ENCODE data around the gene PPP1R14C. TPM values are rescaled to one million over a fixed set of nuclear protein-coding genes. Genes with fewer than 3 reads are reported as not detected.

Gene PPP1R14C
- total and polyA plus RNA-seq, 2 of the 13 experiments (the other 11 are each of a cell fraction or from before 2014, with no cell fraction given): not detected

DNA sequence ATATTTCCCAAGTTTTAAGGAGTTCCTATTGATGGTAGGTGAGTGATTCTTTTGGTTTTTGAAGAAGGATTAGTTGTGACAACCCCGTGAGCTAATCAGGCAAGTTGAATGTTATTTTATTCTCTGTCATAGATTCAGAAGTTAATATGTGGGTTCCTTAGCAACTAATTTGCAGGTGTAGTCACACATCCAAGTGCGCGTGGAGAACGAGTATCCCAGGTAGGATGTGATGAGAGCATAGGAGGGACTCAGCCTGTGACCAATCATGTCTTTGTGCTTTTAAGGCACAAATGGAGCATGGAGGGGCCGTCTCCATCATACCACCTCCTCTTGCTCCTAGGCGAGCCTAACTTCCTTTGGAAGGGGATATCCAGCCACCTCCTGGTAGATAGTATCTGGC, 41.1 kb downstream of the PPP1R14C start:
- Histone ChIP-seq H3K9me3 (ENCODE audit: low read length) (no peaks in the 10 kb centered on the region), H2AFZ (ENCODE audit: low read length) (no peak overlapping the region), H3K79me2 (ENCODE audit: insufficient read depth, low read length) (no peaks in the 10 kb centered on the region), H3K27me3 (ENCODE audit: control insufficient read depth in 1 of 2, insufficient read depth in 2 of 2, low read length in 2 of 2) (no peaks in the 10 kb centered on the region), H3K27ac (ENCODE audit: extremely low read length, insufficient read depth, low read length) (no peak overlapping the region), H3K4me3 (replicated peaks in 1 of 3; ENCODE audit: insufficient read depth in 1 of 3, low read depth in 2 of 3, low read length in 3 of 3) (no peak overlapping the region), H3K4me1 (ENCODE audit: insufficient read depth, low read length) (no peaks in the 10 kb centered on the region), H4K20me1 (ENCODE audit: insufficient read depth, low read length) (no peaks in the 10 kb centered on the region), H3K36me3 (replicated peaks in 1 of 2; ENCODE audit: control insufficient read depth in 1 of 2, insufficient read depth in 2 of 2, low read length in 2 of 2) (no peaks in the 10 kb centered on the region), H3K4me2 (ENCODE audit: low read depth, low read length) (no peak overlapping the region), H3K9ac (ENCODE audit: insufficient read depth, low read depth, low read length) (no peak overlapping the region)
- intact Hi-C loops (cut with micrococcal nuclease; ENCODE audit: unreplicated experiment): loop anchor here (1.0 kb wide), 1 partner anchor 12 kb away; no protein-coding TSS in a partner anchor
- DNase-seq (ENCODE audit: low spot score) (no peak), FAIRE-seq (no peak), ATAC-seq (no peak)
- ChIA-PET CTCF (ENCODE audit: low intra/inter-chr PET ratio, low total read pairs) (no interaction called here), POLR2A (no interaction called here)
- in situ Hi-C loops (cut with HindIII; ENCODE audit: extremely low pct_ligation_motif_present, low pct_unique_long_range_greater_than_20kb): no loop called here
- no TSS peak for BruUV-seq (replicated peaks)
- WGBS (ENCODE audit: low lambda C conversion rate): 61% methylated on average over 6 of the region's 6 CpGs
- TF ChIP-seq ZNF562 (CRISPR knock-in tag; IDR thresholded peaks at IDR 0.05; ENCODE audit: borderline replicate concordance) (no peak), AGO1 (IDR thresholded peaks at IDR 0.05; ENCODE audit: low read depth, low read length, poor library complexity, severe bottlenecking) (no peak), RBAK (CRISPR knock-in tag; IDR thresholded peaks at IDR 0.05) (no peak), U2AF2 (IDR thresholded peaks at IDR 0.05; ENCODE audit: low read depth, low read length) (no peak), KMT2B (CRISPR knock-in tag; IDR thresholded peaks at IDR 0.05) (no peak), KDM4B (CRISPR knock-in tag; IDR thresholded peaks at IDR 0.05) (no peak), NFATC3 (CRISPR knock-in tag; IDR thresholded peaks at IDR 0.05) (no peak), KDM6A (CRISPR knock-in tag; IDR thresholded peaks at IDR 0.05; ENCODE audit: low read depth) (no peak)
- TF ChIP-seq, protein P1, sequence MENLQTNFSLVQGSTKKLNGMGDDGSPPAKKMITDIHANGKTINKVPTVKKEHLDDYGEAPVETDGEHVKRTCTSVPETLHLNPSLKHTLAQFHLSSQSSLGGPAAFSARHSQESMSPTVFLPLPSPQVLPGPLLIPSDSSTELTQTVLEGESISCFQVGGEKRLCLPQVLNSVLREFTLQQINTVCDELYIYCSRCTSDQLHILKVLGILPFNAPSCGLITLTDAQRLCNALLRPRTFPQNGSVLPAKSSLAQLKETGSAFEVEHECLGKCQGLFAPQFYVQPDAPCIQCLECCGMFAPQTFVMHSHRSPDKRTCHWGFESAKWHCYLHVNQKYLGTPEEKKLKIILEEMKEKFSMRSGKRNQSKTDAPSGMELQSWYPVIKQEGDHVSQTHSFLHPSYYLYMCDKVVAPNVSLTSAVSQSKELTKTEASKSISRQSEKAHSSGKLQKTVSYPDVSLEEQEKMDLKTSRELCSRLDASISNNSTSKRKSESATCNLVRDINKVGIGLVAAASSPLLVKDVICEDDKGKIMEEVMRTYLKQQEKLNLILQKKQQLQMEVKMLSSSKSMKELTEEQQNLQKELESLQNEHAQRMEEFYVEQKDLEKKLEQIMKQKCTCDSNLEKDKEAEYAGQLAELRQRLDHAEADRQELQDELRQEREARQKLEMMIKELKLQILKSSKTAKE (CRISPR knock-in tag; IDR thresholded peaks at IDR 0.05; ENCODE audit: borderline replicate concordance): no peak
- TF ChIP-seq, protein P2, sequence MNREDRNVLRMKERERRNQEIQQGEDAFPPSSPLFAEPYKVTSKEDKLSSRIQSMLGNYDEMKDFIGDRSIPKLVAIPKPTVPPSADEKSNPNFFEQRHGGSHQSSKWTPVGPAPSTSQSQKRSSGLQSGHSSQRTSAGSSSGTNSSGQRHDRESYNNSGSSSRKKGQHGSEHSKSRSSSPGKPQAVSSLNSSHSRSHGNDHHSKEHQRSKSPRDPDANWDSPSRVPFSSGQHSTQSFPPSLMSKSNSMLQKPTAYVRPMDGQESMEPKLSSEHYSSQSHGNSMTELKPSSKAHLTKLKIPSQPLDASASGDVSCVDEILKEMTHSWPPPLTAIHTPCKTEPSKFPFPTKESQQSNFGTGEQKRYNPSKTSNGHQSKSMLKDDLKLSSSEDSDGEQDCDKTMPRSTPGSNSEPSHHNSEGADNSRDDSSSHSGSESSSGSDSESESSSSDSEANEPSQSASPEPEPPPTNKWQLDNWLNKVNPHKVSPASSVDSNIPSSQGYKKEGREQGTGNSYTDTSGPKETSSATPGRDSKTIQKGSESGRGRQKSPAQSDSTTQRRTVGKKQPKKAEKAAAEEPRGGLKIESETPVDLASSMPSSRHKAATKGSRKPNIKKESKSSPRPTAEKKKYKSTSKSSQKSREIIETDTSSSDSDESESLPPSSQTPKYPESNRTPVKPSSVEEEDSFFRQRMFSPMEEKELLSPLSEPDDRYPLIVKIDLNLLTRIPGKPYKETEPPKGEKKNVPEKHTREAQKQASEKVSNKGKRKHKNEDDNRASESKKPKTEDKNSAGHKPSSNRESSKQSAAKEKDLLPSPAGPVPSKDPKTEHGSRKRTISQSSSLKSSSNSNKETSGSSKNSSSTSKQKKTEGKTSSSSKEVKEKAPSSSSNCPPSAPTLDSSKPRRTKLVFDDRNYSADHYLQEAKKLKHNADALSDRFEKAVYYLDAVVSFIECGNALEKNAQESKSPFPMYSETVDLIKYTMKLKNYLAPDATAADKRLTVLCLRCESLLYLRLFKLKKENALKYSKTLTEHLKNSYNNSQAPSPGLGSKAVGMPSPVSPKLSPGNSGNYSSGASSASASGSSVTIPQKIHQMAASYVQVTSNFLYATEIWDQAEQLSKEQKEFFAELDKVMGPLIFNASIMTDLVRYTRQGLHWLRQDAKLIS (CRISPR knock-in tag; IDR thresholded peaks at IDR 0.05): no peak
- TF ChIP-seq, protein P3, sequence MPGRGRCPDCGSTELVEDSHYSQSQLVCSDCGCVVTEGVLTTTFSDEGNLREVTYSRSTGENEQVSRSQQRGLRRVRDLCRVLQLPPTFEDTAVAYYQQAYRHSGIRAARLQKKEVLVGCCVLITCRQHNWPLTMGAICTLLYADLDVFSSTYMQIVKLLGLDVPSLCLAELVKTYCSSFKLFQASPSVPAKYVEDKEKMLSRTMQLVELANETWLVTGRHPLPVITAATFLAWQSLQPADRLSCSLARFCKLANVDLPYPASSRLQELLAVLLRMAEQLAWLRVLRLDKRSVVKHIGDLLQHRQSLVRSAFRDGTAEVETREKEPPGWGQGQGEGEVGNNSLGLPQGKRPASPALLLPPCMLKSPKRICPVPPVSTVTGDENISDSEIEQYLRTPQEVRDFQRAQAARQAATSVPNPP (CRISPR knock-in tag; IDR thresholded peaks at IDR 0.05): no peak
- TF ChIP-seq, protein P4, sequence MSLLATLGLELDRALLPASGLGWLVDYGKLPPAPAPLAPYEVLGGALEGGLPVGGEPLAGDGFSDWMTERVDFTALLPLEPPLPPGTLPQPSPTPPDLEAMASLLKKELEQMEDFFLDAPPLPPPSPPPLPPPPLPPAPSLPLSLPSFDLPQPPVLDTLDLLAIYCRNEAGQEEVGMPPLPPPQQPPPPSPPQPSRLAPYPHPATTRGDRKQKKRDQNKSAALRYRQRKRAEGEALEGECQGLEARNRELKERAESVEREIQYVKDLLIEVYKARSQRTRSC (CRISPR knock-in tag; IDR thresholded peaks at IDR 0.05; ENCODE audit: low read depth): no peak
- TF ChIP-seq, protein P5, sequence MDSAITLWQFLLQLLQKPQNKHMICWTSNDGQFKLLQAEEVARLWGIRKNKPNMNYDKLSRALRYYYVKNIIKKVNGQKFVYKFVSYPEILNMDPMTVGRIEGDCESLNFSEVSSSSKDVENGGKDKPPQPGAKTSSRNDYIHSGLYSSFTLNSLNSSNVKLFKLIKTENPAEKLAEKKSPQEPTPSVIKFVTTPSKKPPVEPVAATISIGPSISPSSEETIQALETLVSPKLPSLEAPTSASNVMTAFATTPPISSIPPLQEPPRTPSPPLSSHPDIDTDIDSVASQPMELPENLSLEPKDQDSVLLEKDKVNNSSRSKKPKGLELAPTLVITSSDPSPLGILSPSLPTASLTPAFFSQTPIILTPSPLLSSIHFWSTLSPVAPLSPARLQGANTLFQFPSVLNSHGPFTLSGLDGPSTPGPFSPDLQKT (CRISPR knock-in tag; IDR thresholded peaks at IDR 0.05; ENCODE audit: borderline replicate concordance): no peak

All from HepG2 (cell line).